ENCODE results near the gene C1orf141. TPM values are rescaled to one million over a fixed set of nuclear protein-coding genes. Genes with fewer than 3 reads are reported as not detected.

Gene C1orf141
- total and polyA plus RNA-seq, 2 of the 8 experiments (the other 6 are each of a cell fraction or from before 2014, with no cell fraction given) = not detected

GRCh38 chr1:67146101-67146500, 11.3 kb upstream of the C1orf141 start (continued):
- TF ChIP-seq CHD7 (IDR thresholded peaks at IDR 0.05; ENCODE audit: insufficient replicate concordance, low read length) (no peak), CEBPB (IDR thresholded peaks at IDR 0.05; ENCODE audit: low read depth, low read length) (no peak), HDAC2 (IDR thresholded peaks at IDR 0.05; ENCODE audit: borderline replicate concordance in 1 of 2, low read depth in 2 of 2, low read length in 2 of 2) (no peak), NRF1 (IDR thresholded peaks at IDR 0.05; ENCODE audit: low read depth, low read length) (no peak), SIN3A (conservative IDR thresholded peaks at IDR 0.05 in 1 of 2, IDR thresholded peaks at IDR 0.05 in 1 of 2; ENCODE audit: low read depth in 1 of 2, low read length in 2 of 2) (no peak)

Measured in H1 (cell line).